HCT116 (cell line): ENCODE data around the gene STAG1. TPM values are rescaled to one million over a fixed set of nuclear protein-coding genes. Genes with fewer than 3 reads are reported as not detected.

Experiments used
- ATAC-seq: fragments of 200-7000 bp; cut with Tn5 transposase; 2 replicates; pipeline ENCODE4 v1.9.1; 2020; ENCODE audit warnings: mild to moderate bottlenecking, moderate library complexity
- BruUV-seq: library from RNA; stranded (reverse); fragments of 400-500 nt; replicated peaks from 2 replicates; lab custom pipeline; 2021; lab: Mats Ljungman, UMichigan
- CTCF ChIA-PET: fragments of 300-600 bp; sonication (Branson Sonifier 250); formaldehyde crosslinking; loops from one replicate; lab custom pipeline; 2021; ENCODE audit warnings: antibody characterized with exemption; lab: Charles Lee
- POLR2A ChIA-PET: fragments of 300-600, 350-600 bp; sonication (Branson Sonifier 250); formaldehyde crosslinking; loops from one replicate; lab custom pipeline; 2021; ENCODE audit warnings: antibody characterized with exemption; lab: Charles Lee
- RAD21 ChIA-PET, 2 experiments: fragments of 300-600 bp; sonication (Branson Sonifier 250); formaldehyde crosslinking; loops; one replicate each; lab custom pipeline; 2023; ENCODE audit warnings: low total read pairs in 2 of 2; ENCODE audit not compliant: uncharacterized antibody in 2 of 2, unreplicated experiment in 2 of 2, low non-redundant PET in 1 of 2; lab: Charles Lee
- DNase-seq: peaks from one replicate; pipeline ENCODE4 v3.0.0-alpha.2; 2010; ENCODE audit warnings: low read depth, low spot score
- H2AFZ ChIP-seq: fragments of 200-600 bp; shearing (Covaris generic), sonication (generic); 2 replicates; pipeline ENCODE4 v1.6.1; 2017; ENCODE audit warnings: low read depth, mixed run types, mixed read lengths, antibody characterized with exemption, low read length; ENCODE audit not compliant: poor library complexity, severe bottlenecking
- H3K27ac ChIP-seq: 2 replicates; pipeline ENCODE4 v1.5.1; 2012; ENCODE audit warnings: low read depth, low read length
- H3K27me3 ChIP-seq: fragments of 200-600 bp; sonication (generic); 2 replicates; pipeline ENCODE4 v1.6.1; 2016; ENCODE audit warnings: mixed run types, low read length, mixed read lengths; ENCODE audit not compliant: insufficient read depth
- H3K36me3 ChIP-seq, 2 experiments: fragments of 200-500 bp in 1 of 2; fragments of 200-600 bp in 1 of 2; sonication (Bioruptor generic) in 1 of 2; sonication (generic) in 1 of 2; 2 replicates each; pipeline versions ENCODE4 v1.5.1 to v1.6.1; 2014 to 2016; ENCODE audit warnings: low read length in 2 of 2, inconsistent platforms in 1 of 2, mixed read lengths in 1 of 2, mixed run types in 1 of 2; ENCODE audit not compliant: insufficient read depth in 2 of 2, control insufficient read depth in 1 of 2
- H3K4me1 ChIP-seq, 2 experiments: fragments of 200-600 bp in 1 of 2; sonication (generic) in 1 of 2; 2 replicates each; pipeline versions ENCODE4 v1.5.1 to v1.6.1; 2012 to 2017; ENCODE audit warnings: low read length in 2 of 2, inconsistent platforms in 1 of 2, mild to moderate bottlenecking in 1 of 2, mixed read lengths in 1 of 2, mixed run types in 1 of 2, moderate library complexity in 1 of 2; ENCODE audit not compliant: insufficient read depth in 2 of 2, control insufficient read depth in 1 of 2
- H3K4me2 ChIP-seq: fragments of 200-600 bp; sonication (generic); 2 replicates; pipeline ENCODE4 v1.6.1; 2017; ENCODE audit warnings: mixed run types, low read length, mixed read lengths
- H3K4me3 ChIP-seq, 2 experiments: fragments of 200-600 bp in 1 of 2; sonication (generic) in 1 of 2; replicated peaks in 1 of 2; 2 replicates each; pipeline ENCODE4 v1.5.1; 2011 to 2016; ENCODE audit warnings: low read length in 2 of 2, control low read depth in 1 of 2, low read depth in 1 of 2, mild to moderate bottlenecking in 1 of 2, mixed read lengths in 1 of 2, mixed run types in 1 of 2
- H3K79me2 ChIP-seq: fragments of 200-600 bp; sonication (generic); 2 replicates; pipeline ENCODE4 v1.6.1; 2017; ENCODE audit warnings: mild to moderate bottlenecking, mixed run types, low read length, moderate library complexity, mixed read lengths; ENCODE audit not compliant: insufficient read depth
- H3K9ac ChIP-seq: fragments of 200-600 bp; sonication (generic); 2 replicates; pipeline ENCODE4 v1.6.1; 2016; ENCODE audit warnings: low read length, mixed read lengths
- H3K9me2 ChIP-seq: fragments of 200-600 bp; sonication (generic), shearing (Covaris generic); 2 replicates; pipeline ENCODE4 v1.6.1; 2017; ENCODE audit warnings: mixed run types, mild to moderate bottlenecking, moderate library complexity; ENCODE audit not compliant: insufficient read depth
- H3K9me3 ChIP-seq, 2 experiments: fragments of 200-500 bp in 1 of 2; fragments of 200-600 bp in 1 of 2; sonication (Bioruptor generic) in 1 of 2; sonication (generic) in 1 of 2; 2 replicates each; pipeline ENCODE4 v1.6.1; 2014 to 2017; ENCODE audit warnings: low read length in 2 of 2, mixed read lengths in 2 of 2, inconsistent platforms in 1 of 2, low read depth in 1 of 2, mild to moderate bottlenecking in 1 of 2, mixed run types in 1 of 2, moderate library complexity in 1 of 2; ENCODE audit not compliant: control insufficient read depth in 1 of 2, insufficient read depth in 1 of 2
- H4K20me1 ChIP-seq: fragments of 200-600 bp; sonication (generic), shearing (Covaris generic); 2 replicates; pipeline ENCODE4 v1.6.1; 2017; ENCODE audit warnings: mixed run types, mild to moderate bottlenecking, moderate library complexity; ENCODE audit not compliant: insufficient read depth
- CBX3 ChIP-seq: IDR thresholded peaks from 2 replicates; pipeline ENCODE4 v1.6.1; 2012; ENCODE audit warnings: low read depth
- ELF1 ChIP-seq: IDR thresholded peaks from 2 replicates; pipeline ENCODE4 v1.6.1; 2012; ENCODE audit warnings: low read depth, borderline replicate concordance
- MAX ChIP-seq: IDR thresholded peaks from 2 replicates; pipeline ENCODE4 v1.6.1; 2012
- POLR2A ChIP-seq: IDR thresholded peaks from 2 replicates; pipeline ENCODE4 v1.7.0; 2011; ENCODE audit warnings: borderline replicate concordance; ENCODE audit not compliant: insufficient read depth, insufficient read length; ENCODE audit errors: extremely low read depth
- SIN3A ChIP-seq: IDR thresholded peaks from 2 replicates; pipeline ENCODE4 v1.6.1; 2012; ENCODE audit warnings: low read depth
- intact Hi-C: fragments of 100-400 bp; cut with micrococcal nuclease; formaldehyde crosslinking; loops from 2 replicates; pipeline ENCODE4 v1.10.0; 2022
- total RNA-seq: library from RNA; stranded (reverse); gene quantifications from one replicate; pipeline ENCODE4 v1.2.1, GENCODE V29; 2021; ENCODE audit not compliant: unreplicated experiment
- TF ChIP-seq, protein P1 (sequence below), 3 experiments: fragments of 200-600 bp in 1 of 3; sonication (generic) in 1 of 3; IDR thresholded peaks in 2 of 3; conservative IDR thresholded peaks in 1 of 3; 2 replicates each; pipeline ENCODE4 v1.5.1; 2012 to 2017; ENCODE audit warnings: low read depth in 2 of 3, low read length in 2 of 3, antibody characterized with exemption in 1 of 3, borderline replicate concordance in 1 of 3, control low read depth in 1 of 3, mild to moderate bottlenecking in 1 of 3, mixed read lengths in 1 of 3, mixed run types in 1 of 3, moderate library complexity in 1 of 3; ENCODE audit not compliant: insufficient read depth in 1 of 3

Gene STAG1
- total RNA-seq, 1 experiment from 2014 or later: 29.4 TPM

DNA sequence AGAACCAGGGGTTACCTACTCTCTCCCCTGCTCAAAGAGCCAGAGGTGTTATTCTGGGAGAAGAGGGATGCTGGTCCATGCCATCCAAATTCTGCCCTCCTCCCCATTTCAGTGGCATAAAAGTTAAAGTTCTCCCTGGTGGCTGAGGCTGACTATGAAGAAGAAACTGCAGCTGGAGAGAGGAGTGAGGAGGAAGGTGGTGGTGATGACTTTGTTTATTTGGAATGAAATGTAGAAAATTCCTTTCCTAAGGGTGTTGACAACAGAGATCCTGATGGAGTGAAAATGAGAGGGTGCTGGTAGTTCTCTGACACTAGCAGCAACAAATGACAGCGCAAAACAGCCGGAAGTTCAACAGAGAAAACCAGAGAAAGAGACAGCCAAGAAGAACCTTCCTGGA, 401.6 kb downstream of the STAG1 start:
- no peak for ATAC-seq
- POLR2A ChIA-PET: no interaction called here

DNA sequence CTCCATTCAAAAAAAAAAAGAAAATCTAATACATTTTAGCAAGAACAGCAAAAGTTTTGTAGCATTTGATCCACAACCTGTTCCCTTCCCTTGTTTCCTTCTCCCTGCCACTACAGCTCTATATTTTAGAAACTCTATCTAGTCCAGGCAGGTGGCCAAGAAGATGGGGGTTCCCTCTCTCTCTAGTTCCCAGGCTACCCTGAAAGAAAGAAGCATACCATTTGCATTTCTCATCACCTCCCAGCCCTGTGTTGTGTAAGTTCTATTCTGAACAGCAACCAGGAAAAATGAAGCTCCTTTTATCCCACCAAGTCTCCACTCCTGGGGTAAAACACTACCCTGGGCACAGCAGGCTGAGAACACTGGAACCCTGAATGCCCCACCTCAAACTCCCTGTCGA, 402.0 kb downstream of the STAG1 start:
- BruUV-seq: no TSS peak
- no peak overlapping the region for H2AFZ ChIP-seq
- no peak overlapping the region for H3K27ac ChIP-seq
- H3K79me2 ChIP-seq: no peaks in the 10 kb centered on the region
- no peaks in the 10 kb centered on the region for H3K36me3 ChIP-seq
- no peaks in the 10 kb centered on the region for H3K9me3 ChIP-seq
- no peak overlapping the region for H3K9ac ChIP-seq
- peaks cover 4 to 7% of the 10 kb centered on the region in 2 experiments; a peak in 1 of 4 replicates for H3K4me1 ChIP-seq
- CTCF ChIA-PET: interaction anchor here (2.8 kb wide), 1 partner anchor 402 kb away, joined by 10 read pairs; the partner anchor contains the start of gene STAG1
- intact Hi-C loops: no loop called here
- TF ChIP-seq SIN3A: no peak
- TF ChIP-seq, protein P1, sequence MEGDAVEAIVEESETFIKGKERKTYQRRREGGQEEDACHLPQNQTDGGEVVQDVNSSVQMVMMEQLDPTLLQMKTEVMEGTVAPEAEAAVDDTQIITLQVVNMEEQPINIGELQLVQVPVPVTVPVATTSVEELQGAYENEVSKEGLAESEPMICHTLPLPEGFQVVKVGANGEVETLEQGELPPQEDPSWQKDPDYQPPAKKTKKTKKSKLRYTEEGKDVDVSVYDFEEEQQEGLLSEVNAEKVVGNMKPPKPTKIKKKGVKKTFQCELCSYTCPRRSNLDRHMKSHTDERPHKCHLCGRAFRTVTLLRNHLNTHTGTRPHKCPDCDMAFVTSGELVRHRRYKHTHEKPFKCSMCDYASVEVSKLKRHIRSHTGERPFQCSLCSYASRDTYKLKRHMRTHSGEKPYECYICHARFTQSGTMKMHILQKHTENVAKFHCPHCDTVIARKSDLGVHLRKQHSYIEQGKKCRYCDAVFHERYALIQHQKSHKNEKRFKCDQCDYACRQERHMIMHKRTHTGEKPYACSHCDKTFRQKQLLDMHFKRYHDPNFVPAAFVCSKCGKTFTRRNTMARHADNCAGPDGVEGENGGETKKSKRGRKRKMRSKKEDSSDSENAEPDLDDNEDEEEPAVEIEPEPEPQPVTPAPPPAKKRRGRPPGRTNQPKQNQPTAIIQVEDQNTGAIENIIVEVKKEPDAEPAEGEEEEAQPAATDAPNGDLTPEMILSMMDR (IDR thresholded peaks at IDR 0.05 in 2 of 3, conservative IDR thresholded peaks at IDR 0.05 in 1 of 3; ENCODE audit: borderline replicate concordance in 1 of 3, insufficient read depth in 1 of 3, low read depth in 2 of 3, low read length in 2 of 3): no peak
- TF ChIP-seq, all 23 proteins: peak for 0
- no peaks in the 10 kb centered on the region for H3K27me3 ChIP-seq
- no peak overlapping the region for H3K4me3 ChIP-seq
- H3K9me2 ChIP-seq: no peaks in the 10 kb centered on the region
- no peak overlapping the region for H3K4me2 ChIP-seq
- ATAC-seq: no peak
- POLR2A ChIA-PET: no interaction called here
- DNase-seq: no peak
- RAD21 ChIA-PET: no interaction called here
- H4K20me1 ChIP-seq: peaks cover 3% of the 10 kb centered on the region; the same call in 1 of the 2 replicates

More for the DNA sequence above, 401.6 kb downstream of the STAG1 start:
- no peak overlapping the region for H2AFZ ChIP-seq
- TF ChIP-seq CBX3 (no peak), ELF1 (no peak), POLR2A (no peak), MAX (no peak)
- H3K4me1 ChIP-seq: peaks cover 4 to 7% of the 10 kb centered on the region in 2 experiments; a peak in 1 of 4 replicates
- no peaks in the 10 kb centered on the region for H3K9me3 ChIP-seq
- no peaks in the 10 kb centered on the region for H3K9me2 ChIP-seq
- CTCF ChIA-PET: interaction anchor here (2.0 to 2.8 kb wide), 3 partner anchors 276 to 663 kb away, joined by 5 to 10 read pairs (median 8); partner anchors contain the start of gene STAG1
- H3K4me3 ChIP-seq: no peak overlapping the region
- no peaks in the 10 kb centered on the region for H3K27me3 ChIP-seq
- no TSS peak for BruUV-seq
- intact Hi-C loops: no loop called here
- no peak for DNase-seq
- no peaks in the 10 kb centered on the region for H3K36me3 ChIP-seq
- H3K4me2 ChIP-seq: no peak overlapping the region
- RAD21 ChIA-PET: no interaction called here
- H3K79me2 ChIP-seq: no peaks in the 10 kb centered on the region
- H3K27ac ChIP-seq: no peak overlapping the region
- H4K20me1 ChIP-seq: peaks cover 3% of the 10 kb centered on the region; the same call in 1 of the 2 replicates
- no peak overlapping the region for H3K9ac ChIP-seq
